OCI-LY7 (cell line): ENCODE data around the gene DBNDD2. TPM values are rescaled to one million over a fixed set of nuclear protein-coding genes. Genes with fewer than 3 reads are reported as not detected.

ENCODE experiments used
- BruUV-seq: library from RNA; stranded (reverse); fragments of 400-500 nt; replicated peaks from 2 replicates; lab custom pipeline; 2021; lab: Mats Ljungman, UMichigan
- CTCF ChIA-PET: fragments of 300-600 bp; sonication (Branson Sonifier 250); formaldehyde crosslinking; loops from one replicate; lab custom pipeline; 2022; ENCODE audit warnings: antibody characterized with exemption; ENCODE audit not compliant: unreplicated experiment; lab: Charles Lee
- POLR2A ChIA-PET: fragments of 300-600 bp; sonication (Branson Sonifier 250); formaldehyde crosslinking; loops from one replicate; lab custom pipeline; 2022; ENCODE audit warnings: antibody characterized with exemption; lab: Charles Lee
- DNase-seq: peaks from one replicate; pipeline ENCODE4 v3.0.0-alpha.2; 2015; ENCODE audit warnings: low spot score
- H2AFZ ChIP-seq: fragments of 200-600 bp; sonication (generic), shearing (Covaris generic); 2 replicates; pipeline ENCODE4 v1.6.1; 2014; ENCODE audit warnings: mild to moderate bottlenecking, antibody characterized with exemption, low read length, moderate library complexity
- H3K27ac ChIP-seq: fragments of 200-600 bp; sonication (generic); 2 replicates; pipeline ENCODE4 v1.5.1; 2014; ENCODE audit warnings: mixed run types, low read depth, mild to moderate bottlenecking, moderate library complexity, low read length, inconsistent platforms; ENCODE audit not compliant: poor library complexity, severe bottlenecking
- H3K36me3 ChIP-seq: fragments of 200-600 bp; sonication (generic); 2 replicates; pipeline ENCODE4 v1.6.1; 2014; ENCODE audit warnings: mild to moderate bottlenecking, antibody characterized with exemption, low read length, moderate library complexity, mixed read lengths; ENCODE audit not compliant: insufficient read depth
- H3K4me1 ChIP-seq: fragments of 200-600 bp; sonication (generic); 2 replicates; pipeline ENCODE4 v1.5.1; 2014; ENCODE audit warnings: mild to moderate bottlenecking, low read length; ENCODE audit not compliant: insufficient read depth, poor library complexity, severe bottlenecking
- H3K4me2 ChIP-seq: fragments of 200-600 bp; sonication (generic); 2 replicates; pipeline ENCODE4 v1.6.1; 2014; ENCODE audit warnings: mild to moderate bottlenecking, low read length
- H3K4me3 ChIP-seq: fragments of 200-600 bp; sonication (generic); 2 replicates; pipeline ENCODE4 v1.5.1; 2014; ENCODE audit warnings: mild to moderate bottlenecking, low read depth, low read length; ENCODE audit not compliant: poor library complexity, severe bottlenecking
- H3K79me2 ChIP-seq: fragments of 200-600 bp; sonication (generic); 2 replicates; pipeline ENCODE4 v1.6.1; 2016; ENCODE audit warnings: low read depth, mild to moderate bottlenecking, low read length, moderate library complexity, mixed read lengths; ENCODE audit not compliant: insufficient read depth
- H3K9me2 ChIP-seq: fragments of 200-600 bp; sonication (generic); 2 replicates; pipeline ENCODE4 v1.6.1; 2016; ENCODE audit warnings: mild to moderate bottlenecking, low read length, mixed read lengths; ENCODE audit not compliant: insufficient read depth
- H3K9me3 ChIP-seq: fragments of 200-600 bp; sonication (generic); 2 replicates; pipeline ENCODE4 v1.6.1; 2014; ENCODE audit warnings: mild to moderate bottlenecking, mixed run types, low read length, mixed read lengths
- H4K20me1 ChIP-seq: fragments of 200-600 bp; sonication (generic); 2 replicates; pipeline ENCODE4 v1.6.1; 2014; ENCODE audit warnings: mild to moderate bottlenecking, antibody characterized with exemption, low read length, moderate library complexity, mixed read lengths; ENCODE audit not compliant: insufficient read depth
- CTCF ChIP-seq: fragments of 200-600 bp; sonication (generic); conservative IDR thresholded peaks from 2 replicates; pipeline ENCODE4 v1.5.1; 2014; ENCODE audit warnings: mild to moderate bottlenecking, antibody characterized with exemption, low read length, moderate library complexity, mixed read lengths
- EZH2phosphoT487 ChIP-seq: fragments of 200-600 bp; sonication (generic); IDR thresholded peaks from 2 replicates; pipeline ENCODE4 v1.6.1; 2018; ENCODE audit warnings: low read depth, borderline replicate concordance, mild to moderate bottlenecking, mixed run types, antibody characterized with exemption, low read length, moderate library complexity, mixed read lengths
- intact Hi-C: fragments of 100-400 bp; cut with micrococcal nuclease; formaldehyde crosslinking; loops from one replicate; pipeline ENCODE4 v1.10.0; 2022; ENCODE audit not compliant: unreplicated experiment
- total RNA-seq, 2 experiments: library from RNA; depleted of rRNA in 1 of 2; stranded (reverse); fragments of >200 nt in 1 of 2; shearing (Covaris generic) in 1 of 2; gene quantifications; 2 replicates each; pipeline ENCODE4 v1.2.3, GENCODE V29; 2014 to 2022

The DBNDD2 gene
- total RNA-seq, 2 experiments from 2014 or later: 0.57 TPM; not detected in 1

GRCh38 chr20:45412653-45413052 is 4.6 kb downstream of the DBNDD2 start:
- no peak overlapping the region for H3K4me3 ChIP-seq
- peaks cover 6% of the 10 kb centered on the region; the same call in 1 of the 2 replicates for H4K20me1 ChIP-seq
- intact Hi-C loops: no loop called here
- CTCF ChIA-PET: interaction anchor here (0.6 kb wide), 1 partner anchor 205 kb away, joined by 3 read pairs; no protein-coding TSS in a partner anchor
- H3K9me2 ChIP-seq: no peaks in the 10 kb centered on the region
- no TSS peak for BruUV-seq
- H3K27ac ChIP-seq: no peak overlapping the region
- no peaks in the 10 kb centered on the region for H3K9me3 ChIP-seq
- peaks cover 27% of the 10 kb centered on the region for H3K4me1 ChIP-seq
- POLR2A ChIA-PET: interaction anchor here (1.3 kb wide), 1 partner anchor 8 kb away, joined by 5 read pairs; no protein-coding TSS in a partner anchor
- no peak overlapping the region for H3K4me2 ChIP-seq
- H2AFZ ChIP-seq: no peak overlapping the region
- peaks cover 28% of the 10 kb centered on the region for H3K79me2 ChIP-seq
- DNase-seq: no peak
- peaks cover under 1% of the 10 kb centered on the region; the same call in 1 of the 2 replicates for H3K36me3 ChIP-seq
- TF ChIP-seq CTCF (no peak), EZH2phosphoT487 (no peak)

GRCh38 chr20:45413479-45413878 is 5.4 kb downstream of the DBNDD2 start:
- H4K20me1 ChIP-seq: peaks cover 6% of the 10 kb centered on the region; the same call in 1 of the 2 replicates
- DNase-seq: no peak
- no peaks in the 10 kb centered on the region for H3K9me2 ChIP-seq
- POLR2A ChIA-PET: interaction anchor here (0.8 to 1.5 kb wide), 3 partner anchors 9 to 28 kb away, joined by 3 to 5 read pairs (median 3); no protein-coding TSS in a partner anchor
- H3K9me3 ChIP-seq: no peaks in the 10 kb centered on the region
- no TSS peak for BruUV-seq
- peaks cover 35% of the 10 kb centered on the region for H3K4me1 ChIP-seq
- CTCF ChIA-PET: interaction anchor here (0.7 to 1.2 kb wide), 2 partner anchors 23 to 39 kb away, joined by 3 to 7 read pairs; no protein-coding TSS in a partner anchor
- no peak overlapping the region for H3K4me2 ChIP-seq
- no peak overlapping the region for H3K27ac ChIP-seq
- no peak overlapping the region for H2AFZ ChIP-seq
- no peak overlapping the region for H3K4me3 ChIP-seq
- H3K36me3 ChIP-seq: peaks cover 9% of the 10 kb centered on the region; the same call in 1 of the 2 replicates
- TF ChIP-seq EZH2phosphoT487 (no peak), CTCF (no peak)
- peaks cover 36% of the 10 kb centered on the region for H3K79me2 ChIP-seq
- intact Hi-C loops: no loop called here
